HL-60 (cell line): ENCODE measurements around the gene ALKBH6.

Experiments
- DNase-seq, 2 experiments: peaks; one replicate each; pipeline ENCODE4 v3.0.0-alpha.2; 2010 to 2020; ENCODE audit warnings: low read depth in 1 of 2, low spot score in 1 of 2
- H3K27ac ChIP-seq: fragments of 250-450 bp; sonication (Bioruptor Pico); replicated peaks from 2 replicates; pipeline ENCODE4 v1.5.1; 2020; ENCODE audit warnings: mild to moderate bottlenecking, moderate library complexity
- H3K27me3 ChIP-seq: fragments of 250-450 bp; sonication (Bioruptor Pico); 2 replicates; pipeline ENCODE4 v1.5.1; 2021; ENCODE audit warnings: mild to moderate bottlenecking, moderate library complexity; ENCODE audit not compliant: insufficient read depth, poor library complexity, severe bottlenecking
- H3K4me3 ChIP-seq: replicated peaks from 2 replicates; pipeline ENCODE4 v1.5.1; 2011; ENCODE audit warnings: mild to moderate bottlenecking, control low read depth, low read length; ENCODE audit not compliant: insufficient read depth
- GABPA ChIP-seq: IDR thresholded peaks from 2 replicates; pipeline ENCODE4 v1.6.1; 2012; ENCODE audit warnings: low read depth
- POLR2AphosphoS5 ChIP-seq: IDR thresholded peaks from 2 replicates; pipeline ENCODE4 v1.6.1; 2012; ENCODE audit warnings: low read depth
- SPI1 ChIP-seq: IDR thresholded peaks from 2 replicates; pipeline ENCODE4 v1.6.1; 2012; ENCODE audit warnings: low read depth, mild to moderate bottlenecking, borderline replicate concordance
- TF ChIP-seq, protein P1 (sequence below): IDR thresholded peaks from 2 replicates; pipeline ENCODE4 v1.6.1; 2012; ENCODE audit warnings: low read depth; ENCODE audit not compliant: insufficient replicate concordance
- TF ChIP-seq, protein P2 (sequence below): IDR thresholded peaks from one replicate; pipeline ENCODE4 v1.5.1; 2011; ENCODE audit warnings: low read length, control low read depth, inconsistent platforms; ENCODE audit not compliant: insufficient read depth

The ALKBH6 gene

DNA sequence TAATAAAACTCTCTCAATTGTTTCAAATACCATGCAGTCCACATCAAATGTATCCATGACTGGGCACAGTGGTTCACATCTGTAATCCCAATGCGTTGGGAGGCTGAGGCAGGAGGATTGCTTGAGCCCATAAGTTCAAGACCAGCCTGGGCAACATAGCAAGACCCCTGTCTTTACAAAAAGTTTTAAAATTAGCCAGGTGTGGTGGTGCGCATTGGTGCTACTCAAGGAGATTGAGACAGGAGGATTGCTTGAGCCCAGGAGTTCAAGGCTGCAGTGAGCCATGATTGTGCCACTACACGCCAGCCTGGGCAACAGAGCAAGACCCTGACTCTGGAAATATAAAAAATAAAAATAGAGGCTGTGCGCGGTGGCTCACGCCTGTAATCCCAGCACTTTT, 13.7 kb upstream of the ALKBH6 start:
- TF ChIP-seq, protein P1, sequence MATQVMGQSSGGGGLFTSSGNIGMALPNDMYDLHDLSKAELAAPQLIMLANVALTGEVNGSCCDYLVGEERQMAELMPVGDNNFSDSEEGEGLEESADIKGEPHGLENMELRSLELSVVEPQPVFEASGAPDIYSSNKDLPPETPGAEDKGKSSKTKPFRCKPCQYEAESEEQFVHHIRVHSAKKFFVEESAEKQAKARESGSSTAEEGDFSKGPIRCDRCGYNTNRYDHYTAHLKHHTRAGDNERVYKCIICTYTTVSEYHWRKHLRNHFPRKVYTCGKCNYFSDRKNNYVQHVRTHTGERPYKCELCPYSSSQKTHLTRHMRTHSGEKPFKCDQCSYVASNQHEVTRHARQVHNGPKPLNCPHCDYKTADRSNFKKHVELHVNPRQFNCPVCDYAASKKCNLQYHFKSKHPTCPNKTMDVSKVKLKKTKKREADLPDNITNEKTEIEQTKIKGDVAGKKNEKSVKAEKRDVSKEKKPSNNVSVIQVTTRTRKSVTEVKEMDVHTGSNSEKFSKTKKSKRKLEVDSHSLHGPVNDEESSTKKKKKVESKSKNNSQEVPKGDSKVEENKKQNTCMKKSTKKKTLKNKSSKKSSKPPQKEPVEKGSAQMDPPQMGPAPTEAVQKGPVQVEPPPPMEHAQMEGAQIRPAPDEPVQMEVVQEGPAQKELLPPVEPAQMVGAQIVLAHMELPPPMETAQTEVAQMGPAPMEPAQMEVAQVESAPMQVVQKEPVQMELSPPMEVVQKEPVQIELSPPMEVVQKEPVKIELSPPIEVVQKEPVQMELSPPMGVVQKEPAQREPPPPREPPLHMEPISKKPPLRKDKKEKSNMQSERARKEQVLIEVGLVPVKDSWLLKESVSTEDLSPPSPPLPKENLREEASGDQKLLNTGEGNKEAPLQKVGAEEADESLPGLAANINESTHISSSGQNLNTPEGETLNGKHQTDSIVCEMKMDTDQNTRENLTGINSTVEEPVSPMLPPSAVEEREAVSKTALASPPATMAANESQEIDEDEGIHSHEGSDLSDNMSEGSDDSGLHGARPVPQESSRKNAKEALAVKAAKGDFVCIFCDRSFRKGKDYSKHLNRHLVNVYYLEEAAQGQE: no peak
- TF ChIP-seq SPI1: no peak
- no peak for TF ChIP-seq GABPA
- no peak for TF ChIP-seq POLR2AphosphoS5
- TF ChIP-seq, protein P2, sequence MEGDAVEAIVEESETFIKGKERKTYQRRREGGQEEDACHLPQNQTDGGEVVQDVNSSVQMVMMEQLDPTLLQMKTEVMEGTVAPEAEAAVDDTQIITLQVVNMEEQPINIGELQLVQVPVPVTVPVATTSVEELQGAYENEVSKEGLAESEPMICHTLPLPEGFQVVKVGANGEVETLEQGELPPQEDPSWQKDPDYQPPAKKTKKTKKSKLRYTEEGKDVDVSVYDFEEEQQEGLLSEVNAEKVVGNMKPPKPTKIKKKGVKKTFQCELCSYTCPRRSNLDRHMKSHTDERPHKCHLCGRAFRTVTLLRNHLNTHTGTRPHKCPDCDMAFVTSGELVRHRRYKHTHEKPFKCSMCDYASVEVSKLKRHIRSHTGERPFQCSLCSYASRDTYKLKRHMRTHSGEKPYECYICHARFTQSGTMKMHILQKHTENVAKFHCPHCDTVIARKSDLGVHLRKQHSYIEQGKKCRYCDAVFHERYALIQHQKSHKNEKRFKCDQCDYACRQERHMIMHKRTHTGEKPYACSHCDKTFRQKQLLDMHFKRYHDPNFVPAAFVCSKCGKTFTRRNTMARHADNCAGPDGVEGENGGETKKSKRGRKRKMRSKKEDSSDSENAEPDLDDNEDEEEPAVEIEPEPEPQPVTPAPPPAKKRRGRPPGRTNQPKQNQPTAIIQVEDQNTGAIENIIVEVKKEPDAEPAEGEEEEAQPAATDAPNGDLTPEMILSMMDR: no peak
- no peak overlapping the region for H3K27ac ChIP-seq
- no peaks in the 10 kb centered on the region for H3K27me3 ChIP-seq
- no peak overlapping the region for H3K4me3 ChIP-seq
- no peak for DNase-seq

DNA sequence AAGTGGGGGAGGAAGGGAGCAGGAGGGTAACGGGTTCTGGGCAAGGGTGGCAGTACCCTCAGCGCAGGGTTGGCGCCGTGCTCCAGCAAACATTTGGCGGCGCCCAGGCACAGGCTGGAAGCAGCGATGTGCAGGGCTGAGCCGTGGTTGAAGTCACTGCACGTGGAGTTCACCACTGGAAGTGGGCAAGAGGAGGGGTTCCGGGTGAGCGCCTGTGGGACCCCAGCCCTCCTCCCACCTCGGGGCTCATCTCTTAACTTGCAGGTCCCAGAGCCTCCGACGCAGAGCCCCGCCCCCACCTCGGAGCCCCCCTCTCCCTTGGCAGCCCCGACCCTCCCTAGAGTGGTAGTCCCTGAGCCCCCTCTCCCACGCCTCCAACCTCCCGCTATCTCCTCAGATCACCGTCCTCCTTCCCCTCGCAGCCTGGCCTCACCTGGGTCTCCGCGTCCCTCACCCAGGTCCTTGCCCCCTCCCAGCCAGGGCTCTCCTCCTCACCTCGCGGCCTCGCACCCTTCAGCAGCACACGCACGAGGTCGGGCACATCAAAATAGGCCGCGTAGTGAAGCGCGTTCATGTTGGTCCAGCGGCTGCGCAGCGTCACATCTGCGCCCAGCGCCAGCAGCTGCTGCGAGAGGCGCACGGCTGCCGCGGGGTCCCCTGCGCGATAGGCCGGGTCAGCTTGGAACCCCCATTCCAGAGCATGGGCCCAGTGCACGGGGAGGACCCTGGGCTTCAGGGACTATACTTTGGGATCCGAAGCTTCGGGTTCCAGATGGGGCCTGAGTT, 12.3 kb upstream of the ALKBH6 start:
- H3K27me3 ChIP-seq: no peaks in the 10 kb centered on the region
- no peak overlapping the region for H3K4me3 ChIP-seq
- no peak for DNase-seq
- H3K27ac ChIP-seq: no peak overlapping the region
- TF ChIP-seq, protein P2: no peak
- TF ChIP-seq SPI1 (no peak), POLR2AphosphoS5 (no peak), GABPA (no peak)
- TF ChIP-seq, protein P1: no peak

DNA sequence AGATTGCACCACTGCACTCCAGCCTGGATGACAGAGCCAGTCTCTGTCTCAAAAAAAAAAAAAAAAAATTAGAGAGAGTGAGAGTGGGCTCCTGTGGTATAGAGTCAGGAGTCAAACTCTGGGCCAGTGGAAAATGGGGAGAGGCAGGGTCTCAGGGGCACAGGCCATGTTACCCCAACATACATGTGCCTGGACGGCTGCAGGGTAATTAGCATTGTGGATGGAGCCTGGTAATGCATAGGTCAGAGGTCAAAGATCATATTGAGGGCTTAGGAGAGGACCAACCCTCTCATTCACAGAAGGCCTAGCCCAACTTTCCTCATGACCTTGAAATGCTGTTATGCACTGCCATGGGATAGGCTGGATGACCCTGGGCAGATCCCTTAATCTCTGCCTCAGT, 11.5 kb upstream of the ALKBH6 start:
- TF ChIP-seq, protein P2: no peak
- TF ChIP-seq SPI1: no peak
- TF ChIP-seq GABPA: no peak
- no peak for TF ChIP-seq POLR2AphosphoS5
- TF ChIP-seq, protein P1: no peak
- H3K27me3 ChIP-seq: no peaks in the 10 kb centered on the region
- no peak for DNase-seq
- H3K4me3 ChIP-seq: no peak overlapping the region
- H3K27ac ChIP-seq: no peak overlapping the region
